ENCODE data around the gene YWHAH. TPM values are rescaled to one million over a fixed set of nuclear protein-coding genes. Genes with fewer than 3 reads are reported as not detected.

YWHAH gene
- total and polyA plus RNA-seq, 2 experiments from 2014 or later, result 80.7 to 135 TPM

- Histone ChIP-seq H3K27ac (no peak overlapping the region), H3K4me2 (no peak overlapping the region), H3K27me3 (no peaks in the 10 kb centered on the region), H3K9me2 (replicated peaks; ENCODE audit: insufficient read depth) (no peaks in the 10 kb centered on the region), H3K36me3 (replicated peaks; ENCODE audit: insufficient read depth, low read depth) (no peaks in the 10 kb centered on the region), H3K79me2 (no peaks in the 10 kb centered on the region), H3K9me3 (ENCODE audit: low read depth) (no peaks in the 10 kb centered on the region), H3K4me1 (ENCODE audit: insufficient read depth) (no peaks in the 10 kb centered on the region), H3K4me3 (no peak overlapping the region), H2AFZ (no peak overlapping the region), H4K20me1 (ENCODE audit: insufficient read depth, poor library complexity, severe bottlenecking) (no peaks in the 10 kb centered on the region)
- 83% methylated on average over 8 of the region's 8 CpGs for WGBS (ENCODE audit: low lambda C conversion rate, missing lambda C conversion rate)
- TF ChIP-seq CTCF (IDR thresholded peaks at IDR 0.05; ENCODE audit: poor library complexity), result no peak
- TF ChIP-seq EZH2 (IDR thresholded peaks at IDR 0.05; ENCODE audit: borderline replicate concordance), result no peak
- no peak for TF ChIP-seq EZH2phosphoT487 (IDR thresholded peaks at IDR 0.05; ENCODE audit: low read depth, severe bottlenecking, unreplicated experiment)
- no peak for DNase-seq (ENCODE audit: low spot score)
Measured at GRCh38 chr22:31938296-31938695, 6.0 kb upstream of the YWHAH start.

GRCh38 chr22:31940506-31940905 lies 3.8 kb upstream of the YWHAH start:
- no peak for DNase-seq (ENCODE audit: low spot score)
- Histone ChIP-seq H4K20me1 (ENCODE audit: insufficient read depth, poor library complexity, severe bottlenecking) (no peaks in the 10 kb centered on the region), H3K9me2 (replicated peaks; ENCODE audit: insufficient read depth) (no peaks in the 10 kb centered on the region), H3K4me2 (no peak overlapping the region), H3K9me3 (ENCODE audit: low read depth) (no peaks in the 10 kb centered on the region), H3K27ac (no peak overlapping the region), H3K36me3 (replicated peaks; ENCODE audit: insufficient read depth, low read depth) (no peaks in the 10 kb centered on the region), H3K4me1 (ENCODE audit: insufficient read depth) (no peaks in the 10 kb centered on the region), H3K79me2 (peaks cover 8% of the 10 kb centered on the region), H3K27me3 (no peaks in the 10 kb centered on the region), H2AFZ (no peak overlapping the region), H3K4me3 (no peak overlapping the region)
- 80% methylated on average over 9 of the region's 9 CpGs for WGBS (ENCODE audit: low lambda C conversion rate, missing lambda C conversion rate)
- TF ChIP-seq CTCF (IDR thresholded peaks at IDR 0.05; ENCODE audit: poor library complexity), result no peak
- TF ChIP-seq EZH2phosphoT487 (IDR thresholded peaks at IDR 0.05; ENCODE audit: low read depth, severe bottlenecking, unreplicated experiment), result no peak
- no peak for TF ChIP-seq EZH2 (IDR thresholded peaks at IDR 0.05; ENCODE audit: borderline replicate concordance)

- Histone ChIP-seq H3K4me2 (no peak overlapping the region), H3K4me3 (no peak overlapping the region), H3K4me1 (ENCODE audit: insufficient read depth) (peaks cover 10% of the 10 kb centered on the region), H3K79me2 (peaks cover 23% of the 10 kb centered on the region), H3K27me3 (no peaks in the 10 kb centered on the region), H3K27ac (no peak overlapping the region), H2AFZ (no peak overlapping the region), H4K20me1 (ENCODE audit: insufficient read depth, poor library complexity, severe bottlenecking) (peaks cover 7% of the 10 kb centered on the region), H3K9me2 (replicated peaks; ENCODE audit: insufficient read depth) (no peaks in the 10 kb centered on the region), H3K9me3 (ENCODE audit: low read depth) (no peaks in the 10 kb centered on the region), H3K36me3 (replicated peaks; ENCODE audit: insufficient read depth, low read depth) (no peaks in the 10 kb centered on the region)
- TF ChIP-seq CTCF (IDR thresholded peaks at IDR 0.05; ENCODE audit: poor library complexity) (no peak), EZH2phosphoT487 (IDR thresholded peaks at IDR 0.05; ENCODE audit: low read depth, severe bottlenecking, unreplicated experiment) (no peak), EZH2 (IDR thresholded peaks at IDR 0.05; ENCODE audit: borderline replicate concordance) (no peak)
- DNase-seq (ENCODE audit: low spot score), result no peak
- WGBS (ENCODE audit: low lambda C conversion rate, missing lambda C conversion rate), result 93% methylated on average over 5 of the region's 5 CpGs
Measured at GRCh38 chr22:31942091-31942490, 2.2 kb upstream of the YWHAH start.
